Cardiac muscle cell (in vitro differentiated cells and primary cell): Measurements from ENCODE around the gene RRP15. TPM values are rescaled to one million over a fixed set of nuclear protein-coding genes. Genes with fewer than 3 reads are reported as not detected.

ENCODE experiments used
- DNase-seq, 2 donors: peaks; one replicate each; pipeline versions ENCODE4 v3.0.0 to v3.0.0-alpha.2; 2010 to 2017; ENCODE audit warnings: low read depth in 1 of 2, low spot score in 1 of 2
- H3K27ac ChIP-seq: fragments of 200-600 bp; sonication (generic); 2 replicates; pipeline ENCODE4 v1.5.1; 2016
- H3K27me3 ChIP-seq: fragments of 200-600 bp; sonication (generic); 2 replicates; pipeline ENCODE4 v1.6.0; 2016; ENCODE audit warnings: control low read depth
- H3K36me3 ChIP-seq: fragments of 200-600 bp; sonication (generic); 2 replicates; pipeline ENCODE4 v1.5.1; 2016; ENCODE audit warnings: control low read depth
- H3K4me1 ChIP-seq: fragments of 200-600 bp; sonication (generic); 2 replicates; pipeline ENCODE4 v1.8.1; 2017; ENCODE audit warnings: low read depth, mild to moderate bottlenecking, mixed run types
- H3K4me3 ChIP-seq: fragments of 200-600 bp; sonication (generic); 2 replicates; pipeline ENCODE4 v1.5.1; 2016; ENCODE audit warnings: mild to moderate bottlenecking
- H3K9me3 ChIP-seq: fragments of 200-600 bp; sonication (generic); 2 replicates; pipeline ENCODE4 v1.5.1; 2017; ENCODE audit warnings: low read depth, mild to moderate bottlenecking, control low read depth
- polyA plus RNA-seq: library from polyadenylated mRNA; unstranded; fragments of >200 nt; fragmentation: Nextera tagmentation; extraction: Ambion mirVana; gene quantifications from 2 replicates; pipeline ENCODE4 v1.2.1, GENCODE V29; 2016
- total RNA-seq: library from RNA; depleted of rRNA; stranded (reverse); fragments of >200 nt; gene quantifications from 2 replicates; pipeline ENCODE4 v1.2.3, GENCODE V29; 2016
- TF ChIP-seq, protein P1 (sequence below): IDR thresholded peaks from 2 replicates; pipeline ENCODE4 v1.5.1; 2012; ENCODE audit warnings: low read depth, mild to moderate bottlenecking, low read length

RRP15 gene
- total and polyA plus RNA-seq, 2 experiments from 2014 or later: 5.4 to 13.3 TPM

DNA sequence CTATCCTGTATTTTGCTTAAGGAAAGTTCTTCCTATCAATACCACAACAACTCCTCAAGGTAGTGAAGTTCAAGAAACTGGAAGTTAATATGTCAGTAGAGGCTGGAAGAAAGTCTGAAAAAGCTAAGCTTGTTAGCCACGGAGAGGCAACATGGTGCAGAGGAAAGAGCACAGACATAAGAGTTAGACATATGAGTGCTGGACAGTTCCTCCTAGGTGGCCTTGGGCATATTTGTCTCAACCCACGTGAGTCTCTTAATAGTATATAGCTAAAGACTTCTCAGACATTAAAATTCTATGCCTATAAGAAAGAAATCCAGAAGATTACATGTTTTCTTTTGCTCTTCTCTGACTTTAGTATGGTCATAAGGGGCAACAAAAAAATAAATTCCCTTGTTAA lies 22.8 kb upstream of the RRP15 start:
- Histone ChIP-seq H3K36me3 (no peaks in the 10 kb centered on the region), H3K27me3 (no peaks in the 10 kb centered on the region), H3K4me1 (no peaks in the 10 kb centered on the region), H3K27ac (no peak overlapping the region), H3K4me3 (no peak overlapping the region), H3K9me3 (no peaks in the 10 kb centered on the region)
- peak in 1 of 2 donors; percentile 34 for DNase-seq
- TF ChIP-seq, protein P1, sequence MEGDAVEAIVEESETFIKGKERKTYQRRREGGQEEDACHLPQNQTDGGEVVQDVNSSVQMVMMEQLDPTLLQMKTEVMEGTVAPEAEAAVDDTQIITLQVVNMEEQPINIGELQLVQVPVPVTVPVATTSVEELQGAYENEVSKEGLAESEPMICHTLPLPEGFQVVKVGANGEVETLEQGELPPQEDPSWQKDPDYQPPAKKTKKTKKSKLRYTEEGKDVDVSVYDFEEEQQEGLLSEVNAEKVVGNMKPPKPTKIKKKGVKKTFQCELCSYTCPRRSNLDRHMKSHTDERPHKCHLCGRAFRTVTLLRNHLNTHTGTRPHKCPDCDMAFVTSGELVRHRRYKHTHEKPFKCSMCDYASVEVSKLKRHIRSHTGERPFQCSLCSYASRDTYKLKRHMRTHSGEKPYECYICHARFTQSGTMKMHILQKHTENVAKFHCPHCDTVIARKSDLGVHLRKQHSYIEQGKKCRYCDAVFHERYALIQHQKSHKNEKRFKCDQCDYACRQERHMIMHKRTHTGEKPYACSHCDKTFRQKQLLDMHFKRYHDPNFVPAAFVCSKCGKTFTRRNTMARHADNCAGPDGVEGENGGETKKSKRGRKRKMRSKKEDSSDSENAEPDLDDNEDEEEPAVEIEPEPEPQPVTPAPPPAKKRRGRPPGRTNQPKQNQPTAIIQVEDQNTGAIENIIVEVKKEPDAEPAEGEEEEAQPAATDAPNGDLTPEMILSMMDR: no peak

- peak in 1 of 2 donors; percentile 21 for DNase-seq
- Histone ChIP-seq H3K27ac (no peak overlapping the region), H3K36me3 (no peaks in the 10 kb centered on the region), H3K9me3 (no peaks in the 10 kb centered on the region), H3K4me1 (no peaks in the 10 kb centered on the region), H3K4me3 (no peak overlapping the region), H3K27me3 (no peaks in the 10 kb centered on the region)
- TF ChIP-seq, protein P1: no peak
Measured at GRCh38 chr1:218266356-218266755, 18.7 kb upstream of the RRP15 start.

DNA sequence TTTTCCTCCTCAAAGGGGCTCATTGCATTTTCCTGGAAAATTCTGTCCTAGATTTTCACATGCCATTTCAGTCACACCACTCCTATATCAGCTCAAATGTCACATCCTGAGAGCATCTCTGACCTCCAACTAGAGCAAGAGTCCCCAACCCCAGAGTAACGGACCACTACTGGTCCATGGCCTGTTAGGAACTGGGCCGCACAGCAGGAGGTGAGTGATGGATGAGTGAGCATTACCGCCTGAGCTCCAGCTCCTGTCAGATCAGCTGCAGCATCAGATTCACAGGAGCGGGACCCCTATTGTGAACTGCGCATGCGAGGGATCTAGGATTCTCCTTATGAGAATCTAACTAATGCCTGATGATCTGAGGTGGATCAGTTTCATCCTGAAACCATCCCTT lies 12.7 kb upstream of the RRP15 start:
- no peak overlapping the region for H3K27ac ChIP-seq
- H3K36me3 ChIP-seq: no peaks in the 10 kb centered on the region
- no peak overlapping the region for H3K4me3 ChIP-seq
- DNase-seq: no peak
- TF ChIP-seq, protein P1: no peak
- H3K4me1 ChIP-seq: no peaks in the 10 kb centered on the region
- no peaks in the 10 kb centered on the region for H3K9me3 ChIP-seq
- no peaks in the 10 kb centered on the region for H3K27me3 ChIP-seq

- H3K9me3 ChIP-seq: no peaks in the 10 kb centered on the region
- no peaks in the 10 kb centered on the region for H3K4me1 ChIP-seq
- H3K36me3 ChIP-seq: no peaks in the 10 kb centered on the region
- no peak overlapping the region for H3K4me3 ChIP-seq
- TF ChIP-seq, protein P1: no peak
- H3K27ac ChIP-seq: no peak overlapping the region
- no peaks in the 10 kb centered on the region for H3K27me3 ChIP-seq
- no peak for DNase-seq
Measured at GRCh38 chr1:218273762-218274479, 11.2 kb upstream of the RRP15 start.

DNA sequence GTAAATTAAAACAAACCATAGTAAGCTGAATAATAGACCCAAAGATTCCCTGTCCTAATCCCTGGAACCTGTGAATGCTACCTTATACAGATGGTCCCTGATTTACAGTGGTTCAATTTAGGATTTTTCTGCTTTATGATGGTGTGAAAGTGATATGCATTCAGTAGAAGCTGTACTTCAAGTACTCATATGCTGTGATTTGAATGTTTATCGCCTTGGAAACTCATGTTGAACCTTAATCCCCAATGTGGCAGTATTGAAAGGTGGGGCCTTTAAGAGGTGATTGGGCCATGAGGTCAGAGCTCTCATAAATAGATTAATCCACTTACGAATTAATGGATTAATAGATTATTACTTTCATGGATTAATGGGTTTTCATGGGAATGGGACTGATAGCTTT lies 10.6 kb upstream of the RRP15 start:
- no peak overlapping the region for H3K4me3 ChIP-seq
- no peaks in the 10 kb centered on the region for H3K27me3 ChIP-seq
- no peaks in the 10 kb centered on the region for H3K36me3 ChIP-seq
- no peak overlapping the region for H3K27ac ChIP-seq
- no peaks in the 10 kb centered on the region for H3K9me3 ChIP-seq
- DNase-seq: no peak
- H3K4me1 ChIP-seq: no peaks in the 10 kb centered on the region
- TF ChIP-seq, protein P1: no peak

DNA sequence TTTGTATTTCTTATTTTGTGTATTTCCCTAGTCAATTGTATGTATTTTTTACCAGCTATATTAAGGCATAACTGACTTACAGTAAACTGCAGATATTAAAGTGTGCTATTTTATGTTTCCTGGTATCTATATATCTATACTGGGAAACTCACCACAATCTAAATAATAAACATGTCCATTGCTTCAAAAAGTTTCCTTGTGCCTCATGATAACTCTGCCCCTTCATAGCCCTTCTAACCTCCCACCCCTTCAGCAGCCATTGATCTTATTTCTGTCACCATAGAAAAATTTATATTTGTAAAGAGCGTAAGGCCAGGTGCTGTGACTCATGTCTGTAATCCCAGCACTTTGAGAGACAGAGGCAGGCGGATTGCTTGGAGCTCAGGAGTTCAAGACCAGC lies 9.3 kb upstream of the RRP15 start:
- no peaks in the 10 kb centered on the region for H3K4me1 ChIP-seq
- H3K36me3 ChIP-seq: no peaks in the 10 kb centered on the region
- TF ChIP-seq, protein P1: no peak
- no peaks in the 10 kb centered on the region for H3K9me3 ChIP-seq
- no peak for DNase-seq
- no peak overlapping the region for H3K4me3 ChIP-seq
- no peaks in the 10 kb centered on the region for H3K27me3 ChIP-seq
- no peak overlapping the region for H3K27ac ChIP-seq
